Hematopoietic multipotent progenitor cell treated with erythropoietin and hydrocortisone succinate and interleukin-3 and kit ligand, for 15 days (in vitro differentiated cells): ENCODE data around the gene PLEK2.
A peak's percentile ranks its signal among the peaks of the same experiment; 100 is the strongest.
"Not testable (repeated sequence)": the region's sequence is repeated elsewhere in the genome, so short reads cannot be mapped to it uniquely, and the experiment has no call there.

Experiments used
- DNase-seq: peaks from one replicate; pipeline ENCODE4 v3.0.0-alpha.2; 2015; ENCODE audit warnings: low spot score

Gene PLEK2, protein sequence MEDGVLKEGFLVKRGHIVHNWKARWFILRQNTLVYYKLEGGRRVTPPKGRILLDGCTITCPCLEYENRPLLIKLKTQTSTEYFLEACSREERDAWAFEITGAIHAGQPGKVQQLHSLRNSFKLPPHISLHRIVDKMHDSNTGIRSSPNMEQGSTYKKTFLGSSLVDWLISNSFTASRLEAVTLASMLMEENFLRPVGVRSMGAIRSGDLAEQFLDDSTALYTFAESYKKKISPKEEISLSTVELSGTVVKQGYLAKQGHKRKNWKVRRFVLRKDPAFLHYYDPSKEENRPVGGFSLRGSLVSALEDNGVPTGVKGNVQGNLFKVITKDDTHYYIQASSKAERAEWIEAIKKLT

DNA sequence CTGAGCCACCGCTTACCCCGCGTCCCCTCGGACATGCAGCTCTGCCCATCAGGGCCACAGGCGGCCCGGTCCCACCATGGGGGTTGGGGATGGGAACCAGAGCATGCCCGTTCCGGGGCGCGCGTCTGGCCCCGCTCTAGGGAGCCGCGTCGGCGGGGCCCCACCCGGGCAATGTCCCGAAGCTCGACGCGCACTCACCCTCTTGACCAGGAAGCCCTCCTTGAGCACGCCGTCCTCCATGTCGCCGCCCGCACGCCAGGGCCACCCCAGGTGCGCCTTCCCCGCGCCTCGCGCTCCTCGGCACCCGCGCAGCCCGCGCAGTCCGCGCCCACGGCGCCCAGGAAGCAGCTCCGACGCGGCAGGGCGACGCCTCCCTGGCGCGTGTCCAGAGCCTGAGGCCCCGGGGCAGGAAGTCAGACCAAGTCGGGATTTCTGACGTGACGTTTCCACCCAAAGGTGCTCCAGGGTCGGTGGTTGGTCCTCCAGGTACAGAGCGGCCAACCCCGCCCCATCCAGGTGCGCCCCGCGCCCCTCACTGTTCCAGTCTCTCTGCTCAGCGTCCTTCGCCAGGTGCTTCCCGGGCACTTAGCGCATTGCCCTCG, at the start of gene PLEK2:
PLEK2 (minus strand) TSS at position 346 of the 602 bp plus-strand sequence; CDS start at position 240, 106 bp downstream.
- DNase-seq = peak; percentile 84

- DNase-seq = no peak
Observed at GRCh38 chr14:67461341-67461985, 49.5 kb upstream of the PLEK2 start.

- no peak for DNase-seq
Observed at GRCh38 chr14:67459336-67459735, 47.4 kb upstream of the PLEK2 start.

DNA sequence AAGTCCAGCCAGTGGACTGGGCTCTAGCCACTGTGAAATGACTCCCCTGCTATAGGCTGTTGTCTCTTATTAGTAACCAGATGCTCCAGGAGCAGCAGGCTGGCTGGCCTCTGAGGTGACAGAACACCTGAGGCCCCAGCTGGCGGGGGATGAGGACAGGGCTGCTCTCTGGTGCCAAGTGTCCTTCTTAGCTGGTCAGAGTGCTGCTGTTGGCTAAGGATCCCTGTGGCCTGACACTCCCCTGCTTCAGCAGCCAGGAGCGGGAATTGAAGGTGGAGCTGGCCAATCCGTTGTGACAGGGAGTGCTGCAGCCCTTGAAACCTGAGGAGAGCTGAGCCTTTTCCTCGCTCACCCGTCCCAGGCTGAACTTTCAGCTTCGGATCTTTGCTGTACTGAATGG, 45.8 kb upstream of the PLEK2 start:
- DNase-seq = no peak

- no peak for DNase-seq
Observed at GRCh38 chr14:67456732-67457131, 44.8 kb upstream of the PLEK2 start.

GRCh38 chr14:67453575-67454300, 41.8 kb upstream of the PLEK2 start:
- DNase-seq = no peak

GRCh38 chr14:67451667-67452066, 39.7 kb upstream of the PLEK2 start:
- DNase-seq = not testable (repeated sequence)

GRCh38 chr14:67449096-67449495, 37.1 kb upstream of the PLEK2 start:
- DNase-seq = no peak

DNA sequence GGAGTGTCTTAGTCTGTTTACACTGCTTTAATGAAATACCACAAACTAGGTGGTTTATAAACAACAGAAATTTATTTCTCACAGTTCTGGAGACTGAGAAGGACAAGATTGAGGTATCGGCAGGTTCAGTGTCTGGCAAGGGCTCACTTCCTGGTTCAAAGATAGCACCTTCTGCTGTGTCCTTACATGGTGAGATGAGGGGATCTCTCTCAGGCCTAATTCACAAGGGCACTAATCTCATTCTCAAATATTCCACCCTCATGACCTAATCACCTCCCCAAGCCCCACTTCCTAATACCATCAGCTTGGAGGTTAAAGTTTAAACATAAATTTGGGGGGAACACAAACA, 35.0 kb upstream of the PLEK2 start:
- no peak for DNase-seq

GRCh38 chr14:67446371-67447032, 34.5 kb upstream of the PLEK2 start:
- no peak for DNase-seq

GRCh38 chr14:67444395-67444794, 32.4 kb upstream of the PLEK2 start:
- DNase-seq = no peak

GRCh38 chr14:67442139-67442906, 30.4 kb upstream of the PLEK2 start:
- no peak for DNase-seq

- no peak for DNase-seq
Observed at GRCh38 chr14:67441672-67442071, 29.7 kb upstream of the PLEK2 start.

DNA sequence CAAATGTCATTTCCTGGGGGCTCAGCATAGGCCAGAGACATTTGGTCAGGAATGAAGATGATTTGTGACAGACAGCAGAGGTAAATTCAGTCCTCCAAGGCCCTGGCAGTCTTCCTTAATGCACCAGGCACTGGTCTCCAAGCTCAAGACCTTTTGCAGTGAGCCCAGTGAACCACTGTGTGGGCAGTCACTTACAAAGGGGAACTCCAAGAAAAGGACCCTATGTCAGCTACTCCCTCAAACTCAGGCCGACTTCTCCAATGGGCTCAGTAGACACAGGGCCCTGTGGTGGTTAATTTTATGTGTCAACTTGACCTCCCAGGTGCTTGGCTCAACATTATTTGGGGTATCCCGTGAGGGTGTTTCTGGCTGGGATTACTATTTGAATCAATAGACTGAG, 29.3 kb upstream of the PLEK2 start:
- no peak for DNase-seq

- DNase-seq = no peak
Observed at GRCh38 chr14:67440513-67440912, 28.5 kb upstream of the PLEK2 start.

GRCh38 chr14:67438969-67439368, 27.0 kb upstream of the PLEK2 start:
- no peak for DNase-seq

DNA sequence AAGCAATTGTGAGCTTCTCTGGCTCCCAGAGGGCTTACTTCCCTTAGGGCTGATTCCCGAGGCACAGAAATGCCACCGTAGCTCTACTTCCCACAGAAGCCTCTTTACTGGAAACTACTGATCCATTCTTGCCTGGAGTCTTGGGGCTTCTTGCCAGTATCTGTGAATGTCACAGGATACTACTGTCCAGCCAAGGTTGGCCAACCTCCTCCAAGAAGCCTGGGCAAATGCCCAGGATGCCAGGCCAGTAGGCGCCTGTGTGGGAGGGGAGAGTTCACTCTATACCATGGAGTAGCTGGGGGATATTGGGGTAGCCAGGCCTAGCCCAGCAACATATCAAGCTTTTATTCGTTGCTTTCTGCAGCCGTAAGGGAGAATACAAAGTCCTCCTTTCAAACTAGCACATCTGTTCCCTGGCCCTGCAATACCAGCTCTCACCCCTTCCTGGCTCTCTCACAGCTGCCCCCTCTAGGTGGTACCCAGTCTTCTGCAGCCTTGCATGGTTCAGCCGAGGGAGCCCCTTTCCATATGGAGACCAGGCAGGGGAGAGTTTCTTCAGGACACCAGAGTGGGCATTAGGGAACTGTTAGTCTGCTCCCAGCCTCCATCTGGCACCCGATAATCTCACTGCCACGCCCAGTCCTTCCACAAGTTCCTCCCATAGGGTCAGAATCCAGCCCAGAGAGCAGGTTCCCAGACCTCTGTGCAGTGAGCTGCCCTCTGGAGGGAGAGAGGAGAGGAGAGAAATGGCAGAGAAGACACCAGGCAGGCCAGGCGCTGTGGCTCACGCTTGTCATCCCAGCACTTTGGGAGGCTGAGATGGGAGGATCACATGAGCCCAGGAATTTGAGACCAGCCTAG, 24.3 kb upstream of the PLEK2 start:
- no peak for DNase-seq

DNA sequence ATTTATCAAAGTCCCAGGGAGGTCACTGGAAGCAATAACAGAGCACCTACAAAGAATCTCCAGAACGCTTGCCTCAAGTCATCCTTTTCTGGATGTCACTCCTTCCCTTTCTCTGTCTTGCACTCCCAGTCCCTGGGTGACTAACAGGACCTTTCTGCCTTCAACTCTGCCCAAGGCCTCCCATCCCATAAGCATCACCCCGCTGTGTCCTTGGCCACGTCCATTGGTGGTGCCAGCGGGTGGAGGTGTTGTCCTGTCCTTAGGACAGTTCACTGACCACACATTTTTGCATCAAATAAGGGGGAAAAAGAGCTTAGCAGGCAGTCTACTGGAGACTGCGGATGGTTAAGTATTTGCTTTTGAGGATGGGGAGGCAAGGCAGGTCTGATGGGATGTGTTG, 23.6 kb upstream of the PLEK2 start:
- no peak for DNase-seq

DNA sequence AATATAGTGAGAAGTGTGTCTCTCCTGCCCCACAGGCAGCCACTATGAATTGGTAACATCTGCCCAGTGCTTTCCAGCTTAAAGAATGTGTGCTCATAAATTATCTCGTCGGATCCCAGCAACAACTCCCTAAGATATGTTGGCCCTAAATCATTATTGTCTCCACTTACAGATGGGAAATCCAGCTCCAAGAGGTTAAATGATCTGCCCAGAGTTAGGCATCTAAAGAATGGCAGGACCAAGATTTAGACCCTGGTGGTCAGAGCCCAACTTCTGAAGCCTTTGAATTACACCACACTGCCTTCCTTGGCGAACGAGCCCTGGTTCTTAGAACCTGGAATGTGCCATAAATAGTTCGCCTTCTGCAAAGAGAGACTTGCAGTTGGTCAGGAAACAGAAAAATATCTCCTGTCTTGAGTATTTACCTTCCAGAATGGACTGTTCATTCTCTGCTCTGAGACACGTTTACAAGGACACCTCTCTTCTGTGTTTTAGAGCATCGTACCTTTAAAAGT, 20.1 kb upstream of the PLEK2 start:
- no peak for DNase-seq

GRCh38 chr14:67429510-67430205, 17.7 kb upstream of the PLEK2 start:
- no peak for DNase-seq
